Caco-2 (cell line): Measurements from ENCODE around the gene CSAG3. TPM values are rescaled to one million over a fixed set of nuclear protein-coding genes. Genes with fewer than 3 reads are reported as not detected.

Experiments used
- BruUV-seq: library from RNA; stranded (reverse); fragments of 400-500 nt; replicated peaks from 2 replicates; lab custom pipeline; 2021; lab: Mats Ljungman, UMichigan
- CTCF ChIA-PET: fragments of 300-600 bp; sonication (Branson Sonifier 250); formaldehyde crosslinking; loops from one replicate; lab custom pipeline; 2022; ENCODE audit warnings: antibody characterized with exemption; lab: Charles Lee
- POLR2A ChIA-PET: fragments of 300-600 bp; sonication (Branson Sonifier 250); formaldehyde crosslinking; loops from one replicate; lab custom pipeline; 2022; ENCODE audit warnings: antibody characterized with exemption; lab: Charles Lee
- DNase-seq, 2 experiments: peaks; one replicate each; pipeline versions ENCODE4 v3.0.0 to v3.0.0-alpha.2; 2020 to 2022
- H3K27me3 ChIP-seq: replicated peaks from 2 replicates; pipeline ENCODE4 v1.6.0; 2011; ENCODE audit warnings: low read length; ENCODE audit not compliant: control insufficient read depth, insufficient read depth
- H3K36me3 ChIP-seq: 2 replicates; pipeline ENCODE4 v1.5.1; 2011; ENCODE audit warnings: low read length; ENCODE audit not compliant: control insufficient read depth, insufficient read depth
- H3K4me1 ChIP-seq: fragments of 250-450 bp; sonication (Bioruptor Pico); 2 replicates; pipeline ENCODE4 v1.5.1; 2020; ENCODE audit warnings: mild to moderate bottlenecking
- H3K4me3 ChIP-seq: 2 replicates; pipeline ENCODE4 v1.5.1; 2011; ENCODE audit warnings: low read depth, mild to moderate bottlenecking, control low read depth, low read length
- H3K9me3 ChIP-seq: fragments of 250-450 bp; sonication (Bioruptor Pico); 2 replicates; pipeline ENCODE4 v1.5.1; 2020; ENCODE audit warnings: mild to moderate bottlenecking, moderate library complexity
- H3K27ac Mint-ChIP-seq: one replicate; pipeline ENCODE4 v1.8.0; 2022; ENCODE audit warnings: mixed read lengths; ENCODE audit not compliant: unreplicated experiment
- H3K27me3 Mint-ChIP-seq: one replicate; pipeline ENCODE4 v1.8.0; 2022; ENCODE audit warnings: mixed read lengths; ENCODE audit not compliant: insufficient read depth, unreplicated experiment
- H3K36me3 Mint-ChIP-seq: one replicate; pipeline ENCODE4 v1.8.0; 2022; ENCODE audit warnings: mild to moderate bottlenecking, mixed read lengths; ENCODE audit not compliant: insufficient read depth, unreplicated experiment
- H3K4me1 Mint-ChIP-seq: one replicate; pipeline ENCODE4 v1.8.0; 2022; ENCODE audit warnings: low read depth, mixed read lengths; ENCODE audit not compliant: unreplicated experiment
- H3K4me3 Mint-ChIP-seq: one replicate; pipeline ENCODE4 v1.8.0; 2022; ENCODE audit warnings: mild to moderate bottlenecking, moderate library complexity, mixed read lengths; ENCODE audit not compliant: unreplicated experiment
- H3K9me3 Mint-ChIP-seq: one replicate; pipeline ENCODE4 v1.8.0; 2022; ENCODE audit warnings: mixed read lengths; ENCODE audit not compliant: unreplicated experiment
- intact Hi-C: fragments of 100-400 bp; cut with micrococcal nuclease; formaldehyde crosslinking; loops from one replicate; pipeline ENCODE4 v1.10.0; 2022; ENCODE audit not compliant: unreplicated experiment
- total RNA-seq: library from RNA; stranded (reverse); gene quantifications from 2 replicates; pipeline ENCODE4 v1.2.3, GENCODE V29; 2022
- TF ChIP-seq, protein P1 (sequence below), 2 experiments: fragments of 200-600 bp in 1 of 2; IDR thresholded peaks; 1 replicate in 1 of 2; 2 replicates in 1 of 2; pipeline versions ENCODE4 v1.5.1 to v1.8.0; 2011 to 2022; ENCODE audit warnings: antibody characterized with exemption in 1 of 2, control low read depth in 1 of 2, inconsistent platforms in 1 of 2, low read depth in 1 of 2, low read length in 1 of 2, mild to moderate bottlenecking in 1 of 2, moderate library complexity in 1 of 2; ENCODE audit not compliant: insufficient read depth in 1 of 2, severe bottlenecking in 1 of 2, unreplicated experiment in 1 of 2

CSAG3 gene
- total RNA-seq, 1 experiment from 2014 or later = not detected

DNA sequence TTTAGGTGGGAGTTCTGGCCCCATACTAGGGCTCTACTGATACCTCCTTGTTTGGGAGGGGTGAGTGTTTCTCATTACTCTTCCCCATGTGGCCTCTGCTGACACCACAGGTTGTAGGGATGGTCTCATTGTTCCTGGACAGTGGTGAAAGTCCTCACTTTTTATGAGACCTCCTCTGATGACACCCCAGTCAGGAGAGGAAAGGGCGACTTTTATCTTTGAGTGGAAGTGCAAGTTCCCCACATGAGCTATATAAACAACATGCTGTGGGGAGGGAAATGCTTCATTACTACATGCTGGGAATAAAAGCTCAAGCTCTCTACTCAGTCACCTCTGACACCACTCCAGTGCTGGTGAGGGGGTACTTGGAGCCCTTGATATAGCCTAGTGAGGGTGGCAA lies 39.9 kb downstream of the CSAG3 start:
- H3K36me3 ChIP-seq = no peaks in the 10 kb centered on the region
- H3K9me3 ChIP-seq = no peaks in the 10 kb centered on the region
- TF ChIP-seq, protein P1, sequence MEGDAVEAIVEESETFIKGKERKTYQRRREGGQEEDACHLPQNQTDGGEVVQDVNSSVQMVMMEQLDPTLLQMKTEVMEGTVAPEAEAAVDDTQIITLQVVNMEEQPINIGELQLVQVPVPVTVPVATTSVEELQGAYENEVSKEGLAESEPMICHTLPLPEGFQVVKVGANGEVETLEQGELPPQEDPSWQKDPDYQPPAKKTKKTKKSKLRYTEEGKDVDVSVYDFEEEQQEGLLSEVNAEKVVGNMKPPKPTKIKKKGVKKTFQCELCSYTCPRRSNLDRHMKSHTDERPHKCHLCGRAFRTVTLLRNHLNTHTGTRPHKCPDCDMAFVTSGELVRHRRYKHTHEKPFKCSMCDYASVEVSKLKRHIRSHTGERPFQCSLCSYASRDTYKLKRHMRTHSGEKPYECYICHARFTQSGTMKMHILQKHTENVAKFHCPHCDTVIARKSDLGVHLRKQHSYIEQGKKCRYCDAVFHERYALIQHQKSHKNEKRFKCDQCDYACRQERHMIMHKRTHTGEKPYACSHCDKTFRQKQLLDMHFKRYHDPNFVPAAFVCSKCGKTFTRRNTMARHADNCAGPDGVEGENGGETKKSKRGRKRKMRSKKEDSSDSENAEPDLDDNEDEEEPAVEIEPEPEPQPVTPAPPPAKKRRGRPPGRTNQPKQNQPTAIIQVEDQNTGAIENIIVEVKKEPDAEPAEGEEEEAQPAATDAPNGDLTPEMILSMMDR (IDR thresholded peaks at IDR 0.05; ENCODE audit: insufficient read depth in 1 of 2, low read depth in 1 of 2, low read length in 1 of 2, severe bottlenecking in 1 of 2, unreplicated experiment in 1 of 2) = no peak
- no peak overlapping the region for H3K4me3 ChIP-seq
- peaks cover 13% of the 10 kb centered on the region for H3K27me3 Mint-ChIP-seq
- H3K27me3 ChIP-seq = no peaks in the 10 kb centered on the region
- H3K4me1 Mint-ChIP-seq = no peaks in the 10 kb centered on the region
- intact Hi-C loops = no loop called here
- no peak overlapping the region for H3K27ac Mint-ChIP-seq
- POLR2A ChIA-PET = no interaction called here
- H3K36me3 Mint-ChIP-seq = no peaks in the 10 kb centered on the region
- no peaks in the 10 kb centered on the region for H3K4me1 ChIP-seq
- no TSS peak for BruUV-seq
- H3K4me3 Mint-ChIP-seq = no peak overlapping the region
- CTCF ChIA-PET = no interaction called here
- no peaks in the 10 kb centered on the region for H3K9me3 Mint-ChIP-seq
- no peak for DNase-seq

DNA sequence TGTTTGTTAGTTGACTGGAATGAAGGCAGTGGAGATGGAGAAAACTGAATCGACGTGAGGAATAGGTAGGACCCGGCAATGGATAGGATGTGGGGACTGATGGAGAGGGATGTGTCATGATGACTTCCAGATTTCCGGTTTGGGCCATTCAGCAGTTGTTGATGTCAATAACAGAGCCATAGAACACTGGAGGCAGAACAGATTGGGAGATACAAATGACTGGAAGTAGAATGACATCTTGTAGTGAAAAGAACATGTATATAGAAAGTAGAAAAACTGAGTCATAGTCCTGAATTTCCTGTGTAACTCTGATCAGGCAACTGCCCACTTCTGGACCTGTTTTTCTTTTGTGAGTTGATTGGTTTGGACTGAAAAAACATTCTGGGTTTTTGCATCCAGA lies 47.0 kb downstream of the CSAG3 start:
- Histone ChIP-seq H3K27me3 (no peaks in the 10 kb centered on the region), H3K36me3 (no peaks in the 10 kb centered on the region), H3K4me1 (no peaks in the 10 kb centered on the region), H3K4me3 (no peak overlapping the region), H3K9me3 (no peaks in the 10 kb centered on the region)
- H3K27ac Mint-ChIP-seq = no peak overlapping the region
- no peaks in the 10 kb centered on the region for H3K9me3 Mint-ChIP-seq
- no peaks in the 10 kb centered on the region for H3K4me1 Mint-ChIP-seq
- H3K27me3 Mint-ChIP-seq = peaks cover 21% of the 10 kb centered on the region
- no peak overlapping the region for H3K4me3 Mint-ChIP-seq
- POLR2A ChIA-PET = no interaction called here
- no peaks in the 10 kb centered on the region for H3K36me3 Mint-ChIP-seq
- intact Hi-C loops = no loop called here
- CTCF ChIA-PET = no interaction called here
- DNase-seq = no peak
- TF ChIP-seq, protein P1 (IDR thresholded peaks at IDR 0.05; ENCODE audit: insufficient read depth in 1 of 2, low read depth in 1 of 2, low read length in 1 of 2, severe bottlenecking in 1 of 2, unreplicated experiment in 1 of 2) = no peak
- BruUV-seq = no TSS peak

Other genes starting within 250 kb of the CSAG3 start
- 0.07 TPM in 1 of 2 replicates, not detected in the other for gene GABRQ, start 121.3 kb upstream of the CSAG3 start, total RNA-seq
- gene MAGEA3, start 60.4 kb upstream of the CSAG3 start, total RNA-seq = not detected in 2 replicates
- gene CSAG2, start 49.9 kb upstream of the CSAG3 start, total RNA-seq = not detected in 2 replicates
- not detected in 2 replicates for gene MAGEA2B, start 44.6 kb upstream of the CSAG3 start, total RNA-seq
- not detected in 2 replicates for gene CSAG1, start 25.5 kb upstream of the CSAG3 start, total RNA-seq
- gene MAGEA12, start 25.5 kb upstream of the CSAG3 start, total RNA-seq = not detected in 2 replicates
- not detected in 2 replicates for gene MAGEA2, start 5.4 kb upstream of the CSAG3 start, total RNA-seq
- not detected in 2 replicates for gene MAGEA6, start 10.5 kb downstream of the CSAG3 start, total RNA-seq
- 23.8 and 23.9 TPM in 2 replicates for gene CETN2, start 71.5 kb downstream of the CSAG3 start, total RNA-seq
- 30.5 and 34.9 TPM in 2 replicates for gene NSDHL, start 71.8 kb downstream of the CSAG3 start, total RNA-seq
- 4.2 and 5.9 TPM in 2 replicates for gene ZNF185, start 138.8 kb downstream of the CSAG3 start, total RNA-seq
- not detected in 2 replicates for gene PNMA5, start 234.9 kb downstream of the CSAG3 start, total RNA-seq